Heart left ventricle (tissue), 16 donors: Measurements from ENCODE around the gene GH1. TPM values are rescaled to one million over a fixed set of nuclear protein-coding genes. Genes with fewer than 3 reads are reported as not detected.
A peak's percentile ranks its signal among the peaks of the same experiment; 100 is the strongest.
"Not testable (repeated sequence)": the region's sequence is repeated elsewhere in the genome, so short reads cannot be mapped to it uniquely, and the experiment has no call there.

Experiments used
- ATAC-seq, 4 donors: fragments of 200-7000 bp; cut with Tn5 transposase; one replicate each; pipeline ENCODE4 v1.9.1; 2020 to 2022; ENCODE audit warnings: moderate library complexity in 4 of 4, mild to moderate bottlenecking in 3 of 4, moderate number of reproducible peaks in 1 of 4
- DNase-seq, 5 donors: peaks; one replicate each; pipeline ENCODE4 v3.0.0-alpha.2; 2020
- H3K27ac ChIP-seq, 12 donors: fragments of 200-600 bp; sonication (generic) in 4 of 12; one replicate each; pipeline versions ENCODE4 v1.5.0 to v1.8.0; 2016 to 2022; ENCODE audit warnings: mild to moderate bottlenecking in 2 of 12
- H3K27me3 ChIP-seq, 9 donors: fragments of 200-600 bp; sonication (generic) in 2 of 9; one replicate each; pipeline versions ENCODE4 v1.5.1 to v1.8.0; 2016 to 2022; ENCODE audit warnings: mild to moderate bottlenecking in 3 of 9
- H3K36me3 ChIP-seq, 9 donors: fragments of 200-600 bp; sonication (generic) in 2 of 9; one replicate each; pipeline versions ENCODE4 v1.5.0 to v1.8.0; 2018 to 2022; ENCODE audit warnings: mild to moderate bottlenecking in 2 of 9
- H3K4me1 ChIP-seq, 12 donors: fragments of 200-600 bp; sonication (generic) in 4 of 12; one replicate each; pipeline versions ENCODE4 v1.5.0 to v1.8.0; 2016 to 2022; ENCODE audit warnings: mild to moderate bottlenecking in 3 of 12
- H3K4me3 ChIP-seq, 12 donors: fragments of 200-600 bp; sonication (generic) in 4 of 12; one replicate each; pipeline versions ENCODE4 v1.5.0 to v1.8.0; 2017 to 2022; ENCODE audit warnings: mild to moderate bottlenecking in 9 of 12, moderate library complexity in 4 of 12
- H3K9me3 ChIP-seq, 12 donors: fragments of 200-600 bp; sonication (generic) in 4 of 12; one replicate each; pipeline versions ENCODE4 v1.5.0 to v1.8.0; 2016 to 2022; ENCODE audit warnings: mild to moderate bottlenecking in 1 of 12
- POLR2A ChIP-seq, 2 donors: fragments of 450-650 bp; IDR thresholded peaks; one replicate each; pipeline ENCODE4 v1.6.1; 2017; ENCODE audit warnings: antibody characterized with exemption in 2 of 2, mild to moderate bottlenecking in 2 of 2, moderate library complexity in 2 of 2
- WGBS, 4 donors: extraction: QIAGEN DNeasy Blood & Tissue Kit in 2 of 4; methylation state at CpG; one replicate each; pipeline versions ENCODE4 v1.1.5 to v1.1.7; 2013 to 2018; 5-methylcytosine and 5-hydroxymethylcytosine counted together
- intact Hi-C, 10 donors: fragments of 100-400 bp; cut with DNase I; formaldehyde crosslinking; loops; one replicate each; pipeline versions ENCODE4 v1.11.1 to v1.14.2; 2022
- polyA plus RNA-seq, 2 donors: library from polyadenylated mRNA; stranded (reverse); fragments of 200-250 nt; gene quantifications; one replicate each; pipeline ENCODE4 v1.2.3, GENCODE V29; 2013
- total RNA-seq, 9 donors: library from RNA; depleted of rRNA in 2 of 9; stranded (reverse); fragments of >200 nt in 2 of 9; fragmentation: NEBNext Ultra II Directional in 3 of 9; extraction: Animal tissue kit (Norgen Biotek cat#: 25700) in 3 of 9; gene quantifications; one replicate each; pipeline versions ENCODE4 v1.1.0 to v1.2.4, GENCODE V29; 2016 to 2023
- TF ChIP-seq, protein P1 (sequence below), 12 donors: fragments of 200-600 bp; sonication (generic) in 4 of 12; IDR thresholded peaks; one replicate each; pipeline versions ENCODE4 v1.5.0 to v1.8.0; 2018 to 2022; ENCODE audit warnings: antibody characterized with exemption in 12 of 12, mild to moderate bottlenecking in 5 of 12
- donor health status: ischemic (EF 13 %, LVEDD 7.1; RV severe dilation, severe dysfunction).
- donor health status: healthy with polysubstance abuse.
- donor health status: DM: no; HTN: yes; CAD: no.
- donor health status: DM: no; HTN: no; CAD: no.
- donor health status: ischemic (EF 25% LVEDD 6.9; RV normal size, moderate dysfunction).
- donor health status: ischemic (EF 25% LVEDD 5.7; RV mildly dilated, moderate dysfunction).
- donor health status: healthy.
- donor health status: DM: yes; HTN: yes; CAD: no.
- donor health status: ischemic (EF 35%, LVEDD 5.7; RV mildly dilated, moderate dysfunction).
- donor health status: nonischemic (EF 11% LVEDD 7.7; RV severe dilation, severe dysfunction).
- donor health status: DM: yes; HTN: yes; CAD: no.
- donor health status: PGD.
- donor health status: ischemic (EF 29% LVEDD 5.4; RV normal size, mild dysfunction).
- donor health status: nonischemic (EF 23%, LVEDD 6.1; RV moderate dilation, normal function).

Gene GH1
- total and polyA plus RNA-seq, 11 donors, result not detected

DNA sequence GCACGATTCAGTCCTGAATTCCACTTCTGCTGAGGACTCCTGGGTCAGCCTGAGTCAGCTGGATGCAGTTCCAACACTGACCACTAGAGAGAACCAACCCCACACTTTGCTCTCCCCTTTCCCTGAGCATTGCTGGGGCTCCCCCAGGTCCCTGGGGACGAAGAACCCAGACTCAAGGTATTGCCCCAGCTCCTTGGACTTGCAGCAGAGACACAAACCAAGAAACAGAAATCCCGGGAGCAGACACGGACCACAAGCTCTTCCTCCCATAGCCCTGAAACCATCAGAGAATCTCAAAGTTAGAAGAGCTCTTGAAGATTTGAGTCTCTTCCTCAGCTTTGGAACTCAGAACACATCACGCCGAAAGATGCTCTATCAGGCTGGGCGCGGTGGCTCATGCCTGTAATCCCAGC, 678 bp upstream of the GH1 start:
- peaks cover 0 to 7% (median 0%) of the 10 kb centered on the region in 12 donors for H3K4me1 ChIP-seq
- H3K9me3 ChIP-seq, result no peaks in the 10 kb centered on the region
- DNase-seq (peak in 4 of 5 donors; percentile 49 to 58 (median 54)), ATAC-seq (peak; percentile 59 to 86 (median 86))
- TF ChIP-seq POLR2A (IDR thresholded peaks at IDR 0.05), result no peak
- TF ChIP-seq, protein P1, sequence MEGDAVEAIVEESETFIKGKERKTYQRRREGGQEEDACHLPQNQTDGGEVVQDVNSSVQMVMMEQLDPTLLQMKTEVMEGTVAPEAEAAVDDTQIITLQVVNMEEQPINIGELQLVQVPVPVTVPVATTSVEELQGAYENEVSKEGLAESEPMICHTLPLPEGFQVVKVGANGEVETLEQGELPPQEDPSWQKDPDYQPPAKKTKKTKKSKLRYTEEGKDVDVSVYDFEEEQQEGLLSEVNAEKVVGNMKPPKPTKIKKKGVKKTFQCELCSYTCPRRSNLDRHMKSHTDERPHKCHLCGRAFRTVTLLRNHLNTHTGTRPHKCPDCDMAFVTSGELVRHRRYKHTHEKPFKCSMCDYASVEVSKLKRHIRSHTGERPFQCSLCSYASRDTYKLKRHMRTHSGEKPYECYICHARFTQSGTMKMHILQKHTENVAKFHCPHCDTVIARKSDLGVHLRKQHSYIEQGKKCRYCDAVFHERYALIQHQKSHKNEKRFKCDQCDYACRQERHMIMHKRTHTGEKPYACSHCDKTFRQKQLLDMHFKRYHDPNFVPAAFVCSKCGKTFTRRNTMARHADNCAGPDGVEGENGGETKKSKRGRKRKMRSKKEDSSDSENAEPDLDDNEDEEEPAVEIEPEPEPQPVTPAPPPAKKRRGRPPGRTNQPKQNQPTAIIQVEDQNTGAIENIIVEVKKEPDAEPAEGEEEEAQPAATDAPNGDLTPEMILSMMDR (IDR thresholded peaks at IDR 0.05), result peak; percentile 85 to 97 (median 91)
- H3K4me3 ChIP-seq, result no peak overlapping the region
- H3K27ac ChIP-seq, result no peak overlapping the region
- 36 to 48% (median 39%) methylated on average over 8 of the region's 8 CpGs for WGBS, 4 donors
- intact Hi-C loops, result loop anchor here (2.0 to 10.0 kb wide), 9 partner anchors 67 to 365 kb away; partner anchors contain the start of gene ERN1 (in 2 of the 10)
- H3K36me3 ChIP-seq, result no peaks in the 10 kb centered on the region
- no peaks in the 10 kb centered on the region for H3K27me3 ChIP-seq

DNA sequence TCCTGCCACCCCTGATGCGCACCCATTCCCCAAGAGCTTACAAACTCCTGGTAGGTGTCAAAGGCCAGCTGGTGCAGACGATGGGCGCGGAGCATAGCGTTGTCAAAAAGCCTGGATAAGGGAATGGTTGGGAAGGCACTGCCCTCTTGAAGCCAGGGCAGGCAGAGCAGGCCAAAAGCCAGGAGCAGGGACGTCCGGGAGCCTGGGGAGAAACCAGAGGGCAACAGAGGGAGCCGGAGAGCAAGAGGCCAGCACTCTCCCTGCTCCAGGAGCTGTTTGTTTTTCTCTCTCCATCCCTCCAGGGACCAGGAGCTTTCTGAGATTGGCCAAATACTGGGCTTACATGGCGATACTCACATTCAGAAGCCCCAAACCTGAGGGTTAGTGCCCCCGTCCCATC, 334 bp downstream of the GH1 start:
- 48 to 66% (median 50%) methylated on average over 10 of the region's 10 CpGs for WGBS, 4 donors
- DNase-seq (no peak), ATAC-seq (no peak)

GRCh38 chr17:63917646-63918045, 993 bp downstream of the GH1 start:
- Histone ChIP-seq H3K9me3 (no peaks in the 10 kb centered on the region), H3K27ac (no peak overlapping the region), H3K36me3 (no peaks in the 10 kb centered on the region), H3K4me1 (peaks cover 0 to 7% (median 0%) of the 10 kb centered on the region in 12 donors), H3K27me3 (no peaks in the 10 kb centered on the region), H3K4me3 (no peak overlapping the region)
- TF ChIP-seq, protein P1 (IDR thresholded peaks at IDR 0.05), result no peak
- no peak for TF ChIP-seq POLR2A (IDR thresholded peaks at IDR 0.05)
- no peak for ATAC-seq
- 74 to 88% (median 84%) methylated on average over 13 of the region's 13 CpGs for WGBS, 4 donors
- intact Hi-C loops, result loop anchor here (2.0 to 10.0 kb wide), 9 partner anchors 69 to 367 kb away; partner anchors contain the start of gene ERN1 (in 2 of the 10)
- no peak for DNase-seq

More for the DNA sequence above, 334 bp downstream of the GH1 start:
- peaks cover 0 to 7% (median 0%) of the 10 kb centered on the region in 12 donors for H3K4me1 ChIP-seq
- no peak overlapping the region for H3K4me3 ChIP-seq
- H3K9me3 ChIP-seq, result no peaks in the 10 kb centered on the region
- intact Hi-C loops, result loop anchor here (2.0 to 10.0 kb wide), 9 partner anchors 68 to 366 kb away; partner anchors contain the start of gene ERN1 (in 2 of the 10)
- no peak for TF ChIP-seq POLR2A (IDR thresholded peaks at IDR 0.05)
- TF ChIP-seq, protein P1 (IDR thresholded peaks at IDR 0.05), result peak in 1 of 12 donors; percentile 5
- no peaks in the 10 kb centered on the region for H3K27me3 ChIP-seq
- no peaks in the 10 kb centered on the region for H3K36me3 ChIP-seq
- no peak overlapping the region for H3K27ac ChIP-seq

- not testable (repeated sequence) for H3K4me3 ChIP-seq, H3K36me3 ChIP-seq, ATAC-seq, H3K4me1 ChIP-seq, H3K27me3 ChIP-seq, H3K9me3 ChIP-seq, H3K27ac ChIP-seq, DNase-seq
- WGBS, 4 donors, result 86 to 90% (median 89%) methylated on average over 4 to 11 of the region's 11 CpGs
- intact Hi-C loops, result loop anchor here (5.0 to 10.0 kb wide), 5 partner anchors 70 to 368 kb away; partner anchors contain the start of gene ERN1 (in 2 of the 10)
Measured at GRCh38 chr17:63917206-63917605, 1.4 kb downstream of the GH1 start.
